PC-3 (cell line): Measurements from ENCODE around the gene SRPK3. TPM values are rescaled to one million over a fixed set of nuclear protein-coding genes. Genes with fewer than 3 reads are reported as not detected.

Experiments used
- ATAC-seq: fragments of 200-7000 bp; cut with Tn5 transposase; 2 replicates; pipeline ENCODE4 v1.9.1; 2020; ENCODE audit warnings: mild to moderate bottlenecking, moderate library complexity
- BruUV-seq: library from RNA; stranded (reverse); fragments of 400-500 nt; replicated peaks from 2 replicates; lab custom pipeline; 2021; lab: Mats Ljungman, UMichigan
- CTCF ChIA-PET: fragments of 300-600 bp; sonication (Branson Sonifier 250); formaldehyde crosslinking; loops from one replicate; lab custom pipeline; 2022; ENCODE audit warnings: antibody characterized with exemption; lab: Charles Lee
- POLR2A ChIA-PET: fragments of 300-600 bp; sonication (Branson Sonifier 250); formaldehyde crosslinking; loops from one replicate; lab custom pipeline; 2022; ENCODE audit warnings: antibody characterized with exemption; ENCODE audit not compliant: unreplicated experiment; lab: Charles Lee
- DNase-seq: peaks from one replicate; pipeline ENCODE4 v3.0.0-alpha.2; 2015
- H2AFZ ChIP-seq: fragments of 300-600 bp; sonication (generic); 2 replicates; pipeline ENCODE4 v1.6.0; 2016; ENCODE audit warnings: antibody characterized with exemption, low read length
- H3F3A ChIP-seq: fragments of 300-600 bp; sonication (generic); one replicate; pipeline ENCODE4 v1.6.0; 2017; ENCODE audit warnings: antibody characterized with exemption, low read length, control low read depth, mild to moderate bottlenecking; ENCODE audit not compliant: unreplicated experiment
- H3K27ac ChIP-seq: fragments of 300-600 bp; sonication (generic); 2 replicates; pipeline ENCODE4 v1.5.1; 2016; ENCODE audit warnings: mild to moderate bottlenecking, low read length
- H3K27me3 ChIP-seq: fragments of 300-600 bp; sonication (generic); 2 replicates; pipeline ENCODE4 v1.6.1; 2016; ENCODE audit warnings: low read length, mixed read lengths
- H3K36me3 ChIP-seq: fragments of 300-600 bp; sonication (generic); 2 replicates; pipeline ENCODE4 v1.6.1; 2016; ENCODE audit warnings: low read depth, mixed run types, low read length, mixed read lengths
- H3K4me1 ChIP-seq: fragments of 300-600 bp; sonication (generic); 2 replicates; pipeline ENCODE4 v1.5.1; 2016; ENCODE audit warnings: low read length; ENCODE audit not compliant: insufficient read depth
- H3K4me2 ChIP-seq: fragments of 300-600 bp; sonication (generic); 2 replicates; pipeline ENCODE4 v1.6.0; 2016; ENCODE audit warnings: low read length
- H3K4me3 ChIP-seq: fragments of 300-600 bp; sonication (generic); 2 replicates; pipeline ENCODE4 v1.5.1; 2016; ENCODE audit warnings: mild to moderate bottlenecking, low read length, mixed read lengths
- H3K79me2 ChIP-seq: fragments of 300-600 bp; sonication (generic); 2 replicates; pipeline ENCODE4 v1.6.1; 2017; ENCODE audit warnings: low read length, mixed read lengths
- H3K9ac ChIP-seq: fragments of 300-600 bp; sonication (generic); 2 replicates; pipeline ENCODE4 v1.6.0; 2016; ENCODE audit warnings: mild to moderate bottlenecking, low read length
- H3K9me2 ChIP-seq: fragments of 300-600 bp; sonication (generic); replicated peaks from 2 replicates; pipeline ENCODE4 v1.6.1; 2016; ENCODE audit warnings: mixed run types, low read length, mixed read lengths
- H3K9me3 ChIP-seq: fragments of 300-600 bp; sonication (generic); 2 replicates; pipeline ENCODE4 v1.6.1; 2016; ENCODE audit warnings: low read length, mixed read lengths
- H4K20me1 ChIP-seq: fragments of 300-600 bp; sonication (generic); 2 replicates; pipeline ENCODE4 v1.6.1; 2016; ENCODE audit warnings: low read length, mixed read lengths
- EZH2 ChIP-seq: fragments of 300-600 bp; sonication (generic); IDR thresholded peaks from one replicate; pipeline ENCODE4 v1.6.1; 2017; ENCODE audit warnings: antibody characterized with exemption, mild to moderate bottlenecking, low read length; ENCODE audit not compliant: unreplicated experiment
- EZH2phosphoT487 ChIP-seq: fragments of 300-600 bp; sonication (generic); IDR thresholded peaks from 2 replicates; pipeline ENCODE4 v1.6.1; 2018; ENCODE audit warnings: mild to moderate bottlenecking, antibody characterized with exemption, low read length, borderline replicate concordance
- intact Hi-C: fragments of 100-400 bp; cut with micrococcal nuclease; formaldehyde crosslinking; loops from 2 replicates; pipeline ENCODE4 v1.9.0; 2023
- total RNA-seq: library from RNA; depleted of rRNA; stranded (reverse); fragments of >200 nt; gene quantifications from 2 replicates; pipeline ENCODE4 v1.2.3, GENCODE V29; 2014
- TF ChIP-seq, protein P1 (sequence below): fragments of 300-600 bp; sonication (generic); conservative IDR thresholded peaks from 2 replicates; pipeline ENCODE4 v1.5.1; 2017; ENCODE audit warnings: antibody characterized with exemption, low read depth, mild to moderate bottlenecking, low read length

SRPK3 gene
- total RNA-seq, 1 experiment from 2014 or later: 1.5 TPM

DNA sequence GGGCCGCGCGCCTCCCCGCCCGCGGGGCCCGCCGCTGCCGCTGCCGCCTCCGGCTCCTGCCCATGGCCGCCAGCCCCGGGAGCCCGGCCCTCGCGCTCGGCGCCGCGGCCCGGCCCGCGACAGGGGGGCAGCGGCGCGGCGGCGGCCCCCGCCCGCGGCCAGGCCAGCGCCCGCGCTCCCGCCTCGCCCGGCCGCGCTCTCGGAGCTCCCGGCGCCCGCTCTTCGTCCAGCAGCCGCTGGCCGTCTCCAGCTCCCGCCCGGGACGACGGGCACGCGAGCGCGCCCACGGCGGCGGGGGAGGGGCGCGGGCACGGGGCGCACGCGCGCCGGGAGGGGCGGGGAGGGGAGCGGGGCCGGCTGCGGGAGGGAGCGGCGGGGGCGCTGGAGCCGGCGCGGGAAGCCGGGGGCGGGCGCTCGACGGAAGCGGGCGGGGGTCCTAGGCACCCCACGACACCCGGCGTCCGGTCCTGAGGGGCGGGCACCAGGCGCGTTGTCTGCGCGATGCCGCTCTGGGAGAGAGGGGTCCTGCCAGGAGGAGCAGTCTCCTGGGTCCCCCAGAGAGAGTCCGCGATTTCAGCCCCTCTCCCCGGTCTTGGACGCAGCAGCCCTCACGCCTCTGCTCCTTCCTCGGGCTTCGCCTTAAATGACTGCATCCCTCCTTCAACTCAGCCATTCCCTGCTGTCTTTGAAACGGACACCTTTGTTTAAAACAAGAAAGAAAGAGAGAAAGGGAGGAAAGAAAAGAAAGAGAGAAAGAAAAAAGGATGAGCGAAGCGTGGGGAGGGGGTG is 50.0 kb downstream of the SRPK3 start:
- no peaks in the 10 kb centered on the region for H3K36me3 ChIP-seq
- H4K20me1 ChIP-seq: no peaks in the 10 kb centered on the region
- H3K4me3 ChIP-seq: no peak overlapping the region
- peaks cover 37% of the 10 kb centered on the region for H3K27me3 ChIP-seq
- H3F3A ChIP-seq: no peaks in the 10 kb centered on the region
- H3K4me2 ChIP-seq: no peak overlapping the region
- no peaks in the 10 kb centered on the region for H3K9me3 ChIP-seq
- no peak overlapping the region for H3K9ac ChIP-seq
- TF ChIP-seq, protein P1, sequence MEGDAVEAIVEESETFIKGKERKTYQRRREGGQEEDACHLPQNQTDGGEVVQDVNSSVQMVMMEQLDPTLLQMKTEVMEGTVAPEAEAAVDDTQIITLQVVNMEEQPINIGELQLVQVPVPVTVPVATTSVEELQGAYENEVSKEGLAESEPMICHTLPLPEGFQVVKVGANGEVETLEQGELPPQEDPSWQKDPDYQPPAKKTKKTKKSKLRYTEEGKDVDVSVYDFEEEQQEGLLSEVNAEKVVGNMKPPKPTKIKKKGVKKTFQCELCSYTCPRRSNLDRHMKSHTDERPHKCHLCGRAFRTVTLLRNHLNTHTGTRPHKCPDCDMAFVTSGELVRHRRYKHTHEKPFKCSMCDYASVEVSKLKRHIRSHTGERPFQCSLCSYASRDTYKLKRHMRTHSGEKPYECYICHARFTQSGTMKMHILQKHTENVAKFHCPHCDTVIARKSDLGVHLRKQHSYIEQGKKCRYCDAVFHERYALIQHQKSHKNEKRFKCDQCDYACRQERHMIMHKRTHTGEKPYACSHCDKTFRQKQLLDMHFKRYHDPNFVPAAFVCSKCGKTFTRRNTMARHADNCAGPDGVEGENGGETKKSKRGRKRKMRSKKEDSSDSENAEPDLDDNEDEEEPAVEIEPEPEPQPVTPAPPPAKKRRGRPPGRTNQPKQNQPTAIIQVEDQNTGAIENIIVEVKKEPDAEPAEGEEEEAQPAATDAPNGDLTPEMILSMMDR: no peak
- TF ChIP-seq EZH2 (no peak), EZH2phosphoT487 (no peak)
- BruUV-seq: no TSS peak
- H3K27ac ChIP-seq: no peak overlapping the region
- no peaks in the 10 kb centered on the region for H3K9me2 ChIP-seq
- POLR2A ChIA-PET: no interaction called here
- no peaks in the 10 kb centered on the region for H3K4me1 ChIP-seq
- no peaks in the 10 kb centered on the region for H3K79me2 ChIP-seq
- ATAC-seq: peak; percentile 22; the same call in 1 of the 2 replicates
- H2AFZ ChIP-seq: no peak overlapping the region
- DNase-seq: no peak
- CTCF ChIA-PET: no interaction called here
- intact Hi-C loops: no loop called here

DNA sequence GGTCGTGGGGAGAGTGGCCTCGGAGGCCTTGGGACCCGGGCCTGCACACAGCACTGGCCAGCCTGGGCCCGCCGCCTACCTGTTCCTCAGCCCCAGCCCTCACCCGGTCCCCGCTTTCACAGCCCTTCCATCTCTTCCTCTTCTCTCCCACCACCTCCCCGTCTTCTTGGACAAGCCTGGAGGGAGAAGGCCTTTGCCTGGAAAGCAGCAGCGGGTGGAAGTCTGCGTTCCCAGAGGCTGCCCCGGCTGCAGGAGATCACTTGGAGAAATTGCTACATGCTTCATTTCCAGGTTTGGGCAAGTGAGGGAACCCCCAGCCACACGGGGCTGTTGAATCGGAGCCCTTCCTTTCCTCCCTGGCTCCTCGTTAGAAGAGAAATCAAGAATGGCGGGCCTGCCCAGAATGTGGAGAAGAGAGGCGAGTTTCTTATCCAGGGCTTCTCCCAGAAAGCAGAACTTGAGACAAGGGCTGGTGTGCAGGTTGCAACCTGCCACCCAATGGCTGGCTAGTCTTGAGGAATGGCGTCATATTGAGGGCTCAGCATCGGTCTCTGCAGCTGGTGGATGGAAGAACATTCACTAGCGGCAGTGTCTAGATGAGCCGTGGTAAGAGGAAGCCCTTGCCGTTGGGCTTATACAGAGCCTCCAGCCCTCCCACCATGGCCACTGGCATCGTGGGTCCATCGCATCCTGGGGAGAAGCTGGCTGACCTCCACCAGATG is 50.7 kb downstream of the SRPK3 start:
- Histone ChIP-seq H3K9me3 (no peaks in the 10 kb centered on the region), H3K27me3 (peaks cover 35% of the 10 kb centered on the region), H3K4me3 (no peak overlapping the region), H2AFZ (no peak overlapping the region), H3K9me2 (no peaks in the 10 kb centered on the region), H3K4me2 (no peak overlapping the region), H3K9ac (no peak overlapping the region), H3K4me1 (no peaks in the 10 kb centered on the region), H3K79me2 (no peaks in the 10 kb centered on the region), H3F3A (no peaks in the 10 kb centered on the region), H3K27ac (no peak overlapping the region), H3K36me3 (no peaks in the 10 kb centered on the region), H4K20me1 (no peaks in the 10 kb centered on the region)
- CTCF ChIA-PET: no interaction called here
- TF ChIP-seq EZH2phosphoT487: no peak
- TF ChIP-seq EZH2: no peak
- TF ChIP-seq, protein P1: no peak
- DNase-seq (no peak), ATAC-seq (no peak)
- no TSS peak for BruUV-seq
- intact Hi-C loops: no loop called here
- POLR2A ChIA-PET: no interaction called here

DNA sequence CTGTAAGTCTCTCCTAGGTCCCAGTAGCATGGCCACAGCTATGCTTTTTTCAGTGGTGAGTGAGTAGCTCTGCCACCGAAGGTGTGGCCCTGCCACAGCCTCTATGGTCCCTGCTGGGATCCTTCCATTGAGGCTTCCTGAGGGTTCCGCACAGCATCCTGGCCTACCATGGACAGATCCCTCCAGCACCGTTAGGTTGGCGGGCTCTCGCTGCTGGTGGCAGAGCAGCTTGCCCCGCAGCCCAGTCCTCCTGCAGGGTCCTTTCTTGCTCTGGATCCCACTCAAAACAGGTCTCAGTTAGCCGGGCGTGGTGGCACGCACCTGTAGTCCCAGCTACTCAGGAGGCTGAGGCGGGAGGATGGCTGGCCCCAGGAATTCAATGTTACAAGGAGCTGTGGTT is 51.9 kb downstream of the SRPK3 start:
- ChIA-PET CTCF (no interaction called here), POLR2A (no interaction called here)
- H3K27ac ChIP-seq: no peak overlapping the region
- H3K27me3 ChIP-seq: peaks cover 25% of the 10 kb centered on the region
- H4K20me1 ChIP-seq: no peaks in the 10 kb centered on the region
- H3K9ac ChIP-seq: no peak overlapping the region
- no peaks in the 10 kb centered on the region for H3K9me2 ChIP-seq
- no peaks in the 10 kb centered on the region for H3K79me2 ChIP-seq
- no peak overlapping the region for H3K4me2 ChIP-seq
- H2AFZ ChIP-seq: no peak overlapping the region
- H3K4me3 ChIP-seq: no peak overlapping the region
- H3F3A ChIP-seq: no peaks in the 10 kb centered on the region
- intact Hi-C loops: no loop called here
- TF ChIP-seq, protein P1: no peak
- TF ChIP-seq EZH2 (no peak), EZH2phosphoT487 (no peak)
- no peaks in the 10 kb centered on the region for H3K4me1 ChIP-seq
- ATAC-seq (no peak), DNase-seq (no peak)
- H3K36me3 ChIP-seq: no peaks in the 10 kb centered on the region
- H3K9me3 ChIP-seq: no peaks in the 10 kb centered on the region
- no TSS peak for BruUV-seq
